HEK293 (cell line): Measurements from ENCODE around the gene SLC25A36.

Experiments used
- CTCF ChIA-PET: fragments of 350-600 bp; formaldehyde crosslinking; extraction: SDS; loops from one replicate; lab custom pipeline; 2021; ENCODE audit warnings: antibody characterized with exemption; lab: Yijun Ruan, JAX
- POLR2A ChIA-PET: fragments of 300-600 bp; formaldehyde crosslinking; extraction: SDS; loops from one replicate; lab custom pipeline; 2020; ENCODE audit warnings: antibody characterized with exemption, inconsistent platforms; lab: Yijun Ruan, JAX
- H3K27ac ChIP-seq: fragments of 200-500 bp; sonication (Bioruptor generic); 2 replicates; pipeline ENCODE4 v1.5.1; 2014; ENCODE audit warnings: low read depth, low read length, control low read depth, inconsistent platforms; ENCODE audit errors: extremely low read depth
- H3K36me3 ChIP-seq, 2 experiments: fragments of 200-500 bp in 1 of 2; sonication (Bioruptor generic) in 1 of 2; 1 replicate in 1 of 2; 2 replicates in 1 of 2; pipeline ENCODE4 v1.5.1; 2014 to 2017; ENCODE audit warnings: inconsistent platforms in 2 of 2, low read length in 2 of 2; ENCODE audit not compliant: control insufficient read depth in 2 of 2, insufficient read depth in 1 of 2
- H3K4me1 ChIP-seq: fragments of 200-500 bp; sonication (Bioruptor generic); 2 replicates; pipeline ENCODE4 v1.5.1; 2014; ENCODE audit warnings: mild to moderate bottlenecking, low read length, inconsistent platforms; ENCODE audit not compliant: control insufficient read depth, insufficient read depth
- H3K4me3 ChIP-seq: 2 replicates; pipeline ENCODE4 v1.5.1; 2011; ENCODE audit warnings: low read depth, mild to moderate bottlenecking, control low read depth, low read length, moderate library complexity
- H3K9me3 ChIP-seq: fragments of 200-500 bp; sonication (Bioruptor generic); 2 replicates; pipeline ENCODE4 v1.5.1; 2014; ENCODE audit warnings: low read depth, low read length, inconsistent platforms; ENCODE audit not compliant: control insufficient read depth, insufficient read depth
- HOXC10 ChIP-seq: sonication (generic); formaldehyde crosslinking; IDR thresholded peaks from 2 replicates; pipeline ENCODE4 v1.8.1; 2023; ENCODE audit warnings: mild to moderate bottlenecking, missing genetic modification reagents
- KLF1 ChIP-seq: fragments of 450-650 bp; formaldehyde crosslinking; IDR thresholded peaks from 2 replicates; pipeline ENCODE4 v1.5.1; 2016; ENCODE audit warnings: missing biosample characterization, missing genetic modification characterization
- SETDB1 ChIP-seq: IDR thresholded peaks from one replicate; pipeline ENCODE4 v1.6.1; 2017; ENCODE audit warnings: mild to moderate bottlenecking, low read length, moderate library complexity, mixed read lengths; ENCODE audit not compliant: insufficient read length
- ZBTB48 ChIP-seq: fragments of 450-650 bp; formaldehyde crosslinking; IDR thresholded peaks from 2 replicates; pipeline ENCODE4 v1.5.1; 2016; ENCODE audit warnings: missing biosample characterization, missing genetic modification characterization
- ZBTB7A ChIP-seq: fragments of 450-650 bp; formaldehyde crosslinking; IDR thresholded peaks from 2 replicates; pipeline ENCODE4 v1.5.1; 2016; ENCODE audit warnings: low read depth, missing biosample characterization, missing genetic modification characterization
- ZNF174 ChIP-seq: fragments of 450-650 bp; formaldehyde crosslinking; IDR thresholded peaks from 2 replicates; pipeline ENCODE4 v1.5.0; 2017; ENCODE audit warnings: missing biosample characterization, mild to moderate bottlenecking, missing genetic modification characterization
- ZNF184 ChIP-seq: fragments of 450-650 bp; IDR thresholded peaks from 2 replicates; pipeline ENCODE4 v1.5.1; 2018; ENCODE audit warnings: missing biosample characterization, mild to moderate bottlenecking, missing genetic modification characterization
- ZNF214 ChIP-seq: fragments of 450-650 bp; formaldehyde crosslinking; IDR thresholded peaks from 2 replicates; pipeline ENCODE4 v1.5.1; 2017; ENCODE audit warnings: missing biosample characterization, mild to moderate bottlenecking, missing genetic modification characterization, borderline replicate concordance
- ZNF366 ChIP-seq: fragments of 450-650 bp; formaldehyde crosslinking; conservative IDR thresholded peaks from 2 replicates; pipeline ENCODE4 v1.5.1; 2016; ENCODE audit warnings: missing biosample characterization, missing genetic modification characterization
- ZNF473 ChIP-seq: fragments of 450-650 bp; formaldehyde crosslinking; IDR thresholded peaks from 2 replicates; pipeline ENCODE4 v1.5.1; 2017; ENCODE audit warnings: missing biosample characterization, missing genetic modification characterization
- ZNF530 ChIP-seq: fragments of 450-650 bp; formaldehyde crosslinking; IDR thresholded peaks from 2 replicates; pipeline ENCODE4 v1.5.1; 2016; ENCODE audit warnings: low read depth, missing biosample characterization, missing genetic modification characterization
- ZNF548 ChIP-seq: fragments of 450-650 bp; formaldehyde crosslinking; IDR thresholded peaks from 2 replicates; pipeline ENCODE4 v1.5.1; 2016; ENCODE audit warnings: missing biosample characterization, missing genetic modification characterization
- ZNF585B ChIP-seq: fragments of 450-650 bp; formaldehyde crosslinking; IDR thresholded peaks from 2 replicates; pipeline ENCODE4 v1.5.1; 2016; ENCODE audit warnings: missing biosample characterization, missing genetic modification characterization
- ZNF670 ChIP-seq: fragments of 450-650 bp; formaldehyde crosslinking; IDR thresholded peaks from 2 replicates; pipeline ENCODE4 v1.5.1; 2016; ENCODE audit warnings: missing biosample characterization, missing genetic modification characterization, low read depth
- ZNF776 ChIP-seq: fragments of 450-650 bp; formaldehyde crosslinking; IDR thresholded peaks from 2 replicates; pipeline ENCODE4 v1.5.0; 2017; ENCODE audit warnings: missing biosample characterization, missing genetic modification characterization, borderline replicate concordance
- ZNF837 ChIP-seq: fragments of 450-650 bp; formaldehyde crosslinking; IDR thresholded peaks from 2 replicates; pipeline ENCODE4 v1.5.1; 2016; ENCODE audit warnings: missing biosample characterization, missing genetic modification characterization
- ZSCAN16 ChIP-seq: fragments of 450-650 bp; formaldehyde crosslinking; IDR thresholded peaks from 2 replicates; pipeline ENCODE4 v1.5.1; 2016; ENCODE audit warnings: missing biosample characterization, missing genetic modification characterization
- TF ChIP-seq, protein P1 (sequence below): fragments of 450-650 bp; formaldehyde crosslinking; IDR thresholded peaks from 2 replicates; pipeline ENCODE4 v1.5.1; 2017; ENCODE audit warnings: missing biosample characterization, missing genetic modification characterization
- TF ChIP-seq, protein P2 (sequence below): fragments of 450-650 bp; formaldehyde crosslinking; IDR thresholded peaks from 2 replicates; pipeline ENCODE4; 2016; ENCODE audit warnings: missing biosample characterization, missing genetic modification characterization
- TF ChIP-seq, protein P3 (sequence below): fragments of 450-650 bp; formaldehyde crosslinking; IDR thresholded peaks from 2 replicates; pipeline ENCODE4 v1.5.1; 2016; ENCODE audit warnings: missing biosample characterization, missing genetic modification characterization
- TF ChIP-seq, protein P4 (sequence below): fragments of 450-650 bp; formaldehyde crosslinking; IDR thresholded peaks from 2 replicates; pipeline ENCODE4 v1.5.1; 2017; ENCODE audit warnings: missing biosample characterization, missing genetic modification characterization

SLC25A36 gene

DNA sequence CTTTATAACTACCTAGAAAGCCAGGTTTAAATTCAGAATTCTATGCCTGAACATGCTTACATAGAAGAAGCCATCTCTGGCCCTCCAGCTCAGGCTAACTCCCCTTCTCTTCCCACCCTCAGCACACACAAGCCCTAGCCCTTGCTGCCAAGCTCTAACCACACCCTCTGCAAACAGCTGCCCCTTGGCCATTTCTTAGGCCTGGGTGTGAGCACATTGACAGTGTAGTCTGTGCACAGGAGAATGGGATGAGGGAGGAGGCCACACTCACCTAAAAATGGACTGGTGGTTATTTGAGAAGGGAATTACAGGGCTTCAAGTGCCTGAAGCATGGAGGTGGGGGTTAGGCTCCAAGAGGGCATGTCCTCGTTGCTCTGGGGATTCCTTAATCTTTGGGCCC, 42.3 kb upstream of the SLC25A36 start:
- H3K27ac ChIP-seq: no peak overlapping the region
- H3K9me3 ChIP-seq: no peaks in the 10 kb centered on the region
- TF ChIP-seq ZNF530 (tag by site-specific recombination): no peak
- no peak for TF ChIP-seq ZNF670 (tag by site-specific recombination)
- TF ChIP-seq KLF1 (tag by site-specific recombination): peak; percentile 50; the same call in 1 of the 2 replicates
- no peaks in the 10 kb centered on the region for H3K36me3 ChIP-seq
- POLR2A ChIA-PET: no interaction called here
- CTCF ChIA-PET: interaction anchor here (0.8 to 2.7 kb wide), 10 partner anchors 20 to 293 kb away, joined by 3 to 19 read pairs (median 8); no protein-coding TSS in a partner anchor
- H3K4me1 ChIP-seq: no peaks in the 10 kb centered on the region
- H3K4me3 ChIP-seq: no peak overlapping the region

DNA sequence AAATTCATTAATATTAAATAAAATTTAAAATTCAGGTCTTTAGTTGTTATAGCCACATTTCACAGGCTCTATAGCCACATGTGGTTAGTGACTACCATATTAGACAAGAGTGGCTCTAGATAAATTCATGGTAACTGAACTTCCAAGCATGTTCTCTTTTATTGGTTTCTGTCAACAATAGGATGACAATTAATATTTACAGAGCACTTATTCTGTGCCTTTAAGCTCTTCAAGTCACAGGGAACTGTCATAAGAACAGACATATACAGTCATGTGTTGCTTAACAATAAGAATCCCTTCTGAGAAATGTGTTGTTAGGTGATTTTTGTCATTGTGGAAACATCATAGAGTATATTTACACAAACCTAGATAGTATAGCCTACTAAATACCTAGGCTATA, 38.8 kb upstream of the SLC25A36 start:
- CTCF ChIA-PET: interaction anchor here (0.6 to 2.3 kb wide), 2 partner anchors 73 to 289 kb away, joined by 5 to 8 read pairs; no protein-coding TSS in a partner anchor
- TF ChIP-seq, protein P1, sequence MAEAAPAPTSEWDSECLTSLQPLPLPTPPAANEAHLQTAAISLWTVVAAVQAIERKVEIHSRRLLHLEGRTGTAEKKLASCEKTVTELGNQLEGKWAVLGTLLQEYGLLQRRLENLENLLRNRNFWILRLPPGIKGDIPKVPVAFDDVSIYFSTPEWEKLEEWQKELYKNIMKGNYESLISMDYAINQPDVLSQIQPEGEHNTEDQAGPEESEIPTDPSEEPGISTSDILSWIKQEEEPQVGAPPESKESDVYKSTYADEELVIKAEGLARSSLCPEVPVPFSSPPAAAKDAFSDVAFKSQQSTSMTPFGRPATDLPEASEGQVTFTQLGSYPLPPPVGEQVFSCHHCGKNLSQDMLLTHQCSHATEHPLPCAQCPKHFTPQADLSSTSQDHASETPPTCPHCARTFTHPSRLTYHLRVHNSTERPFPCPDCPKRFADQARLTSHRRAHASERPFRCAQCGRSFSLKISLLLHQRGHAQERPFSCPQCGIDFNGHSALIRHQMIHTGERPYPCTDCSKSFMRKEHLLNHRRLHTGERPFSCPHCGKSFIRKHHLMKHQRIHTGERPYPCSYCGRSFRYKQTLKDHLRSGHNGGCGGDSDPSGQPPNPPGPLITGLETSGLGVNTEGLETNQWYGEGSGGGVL: no peak
- no peak for TF ChIP-seq ZNF530 (tag by site-specific recombination)
- no peak for TF ChIP-seq ZBTB7A (tag by site-specific recombination)
- TF ChIP-seq, protein P2, sequence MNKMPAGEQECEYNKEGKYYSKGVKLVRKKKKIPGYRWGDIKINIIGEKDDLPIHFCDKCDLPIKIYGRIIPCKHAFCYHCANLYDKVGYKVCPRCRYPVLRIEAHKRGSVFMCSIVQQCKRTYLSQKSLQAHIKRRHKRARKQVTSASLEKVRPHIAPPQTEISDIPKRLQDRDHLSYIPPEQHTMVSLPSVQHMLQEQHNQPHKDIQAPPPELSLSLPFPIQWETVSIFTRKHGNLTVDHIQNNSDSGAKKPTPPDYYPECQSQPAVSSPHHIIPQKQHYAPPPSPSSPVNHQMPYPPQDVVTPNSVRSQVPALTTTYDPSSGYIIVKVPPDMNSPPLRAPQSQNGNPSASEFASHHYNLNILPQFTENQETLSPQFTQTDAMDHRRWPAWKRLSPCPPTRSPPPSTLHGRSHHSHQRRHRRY: no peak
- TF ChIP-seq, protein P3, sequence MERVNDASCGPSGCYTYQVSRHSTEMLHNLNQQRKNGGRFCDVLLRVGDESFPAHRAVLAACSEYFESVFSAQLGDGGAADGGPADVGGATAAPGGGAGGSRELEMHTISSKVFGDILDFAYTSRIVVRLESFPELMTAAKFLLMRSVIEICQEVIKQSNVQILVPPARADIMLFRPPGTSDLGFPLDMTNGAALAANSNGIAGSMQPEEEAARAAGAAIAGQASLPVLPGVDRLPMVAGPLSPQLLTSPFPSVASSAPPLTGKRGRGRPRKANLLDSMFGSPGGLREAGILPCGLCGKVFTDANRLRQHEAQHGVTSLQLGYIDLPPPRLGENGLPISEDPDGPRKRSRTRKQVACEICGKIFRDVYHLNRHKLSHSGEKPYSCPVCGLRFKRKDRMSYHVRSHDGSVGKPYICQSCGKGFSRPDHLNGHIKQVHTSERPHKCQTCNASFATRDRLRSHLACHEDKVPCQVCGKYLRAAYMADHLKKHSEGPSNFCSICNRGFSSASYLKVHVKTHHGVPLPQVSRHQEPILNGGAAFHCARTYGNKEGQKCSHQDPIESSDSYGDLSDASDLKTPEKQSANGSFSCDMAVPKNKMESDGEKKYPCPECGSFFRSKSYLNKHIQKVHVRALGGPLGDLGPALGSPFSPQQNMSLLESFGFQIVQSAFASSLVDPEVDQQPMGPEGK (tag by site-specific recombination): no peak
- TF ChIP-seq HOXC10 (CRISPR knock-in tag): no peak
- TF ChIP-seq ZNF214 (tag by site-specific recombination): no peak
- TF ChIP-seq ZNF473 (tag by site-specific recombination): no peak
- no peak for TF ChIP-seq ZSCAN16 (tag by site-specific recombination)
- TF ChIP-seq ZNF585B (tag by site-specific recombination): no peak
- no peak for TF ChIP-seq ZNF184
- TF ChIP-seq, protein P4, sequence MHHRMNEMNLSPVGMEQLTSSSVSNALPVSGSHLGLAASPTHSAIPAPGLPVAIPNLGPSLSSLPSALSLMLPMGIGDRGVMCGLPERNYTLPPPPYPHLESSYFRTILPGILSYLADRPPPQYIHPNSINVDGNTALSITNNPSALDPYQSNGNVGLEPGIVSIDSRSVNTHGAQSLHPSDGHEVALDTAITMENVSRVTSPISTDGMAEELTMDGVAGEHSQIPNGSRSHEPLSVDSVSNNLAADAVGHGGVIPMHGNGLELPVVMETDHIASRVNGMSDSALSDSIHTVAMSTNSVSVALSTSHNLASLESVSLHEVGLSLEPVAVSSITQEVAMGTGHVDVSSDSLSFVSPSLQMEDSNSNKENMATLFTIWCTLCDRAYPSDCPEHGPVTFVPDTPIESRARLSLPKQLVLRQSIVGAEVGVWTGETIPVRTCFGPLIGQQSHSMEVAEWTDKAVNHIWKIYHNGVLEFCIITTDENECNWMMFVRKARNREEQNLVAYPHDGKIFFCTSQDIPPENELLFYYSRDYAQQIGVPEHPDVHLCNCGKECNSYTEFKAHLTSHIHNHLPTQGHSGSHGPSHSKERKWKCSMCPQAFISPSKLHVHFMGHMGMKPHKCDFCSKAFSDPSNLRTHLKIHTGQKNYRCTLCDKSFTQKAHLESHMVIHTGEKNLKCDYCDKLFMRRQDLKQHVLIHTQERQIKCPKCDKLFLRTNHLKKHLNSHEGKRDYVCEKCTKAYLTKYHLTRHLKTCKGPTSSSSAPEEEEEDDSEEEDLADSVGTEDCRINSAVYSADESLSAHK (tag by site-specific recombination): no peak
- TF ChIP-seq ZNF548 (tag by site-specific recombination): no peak
- no peak for TF ChIP-seq ZNF776 (tag by site-specific recombination)
- TF ChIP-seq ZBTB48: no peak
- TF ChIP-seq ZNF174 (tag by site-specific recombination): no peak
- no peak for TF ChIP-seq ZNF837
- no peak for TF ChIP-seq SETDB1
- no peak for TF ChIP-seq ZNF366 (tag by site-specific recombination)

More for the DNA sequence above, 38.8 kb upstream of the SLC25A36 start:
- no peaks in the 10 kb centered on the region for H3K4me1 ChIP-seq
- H3K27ac ChIP-seq: no peak overlapping the region
- H3K4me3 ChIP-seq: no peak overlapping the region
- POLR2A ChIA-PET: no interaction called here
- no peaks in the 10 kb centered on the region for H3K9me3 ChIP-seq
- no peaks in the 10 kb centered on the region for H3K36me3 ChIP-seq
